ENCODE data around the gene ZNF684.

- TF ChIP-seq CTCF (optimal IDR thresholded peaks at IDR 0.05 in 1 of 3, IDR thresholded peaks at IDR 0.05 in 1 of 3, conservative IDR thresholded peaks at IDR 0.05 in 1 of 3; ENCODE audit: extremely low read depth in 1 of 3, insufficient read depth in 2 of 3, low read length in 3 of 3) (no peak), EZH2 (IDR thresholded peaks at IDR 0.05; ENCODE audit: low read length) (no peak)
These were observed 579 bp upstream of the ZNF684 start for GRCh38 chr1:40530735-40531380.

All from keratinocyte (primary cell).